Tibial nerve (tissue), 4 donors: ENCODE results near the gene PLCB3.

Experiments
- CTCF ChIP-seq, 5 experiments: fragments of 200-600 bp in 3 of 5; fragments of 450-650 bp in 2 of 5; sonication (generic) in 3 of 5; IDR thresholded peaks; one replicate each; pipeline ENCODE4 v1.5.1; 2016 to 2019; ENCODE audit warnings: antibody characterized with exemption in 5 of 5, mild to moderate bottlenecking in 3 of 5, moderate library complexity in 2 of 5
- EP300 ChIP-seq, 2 donors: sonication (generic); formaldehyde crosslinking; IDR thresholded peaks; one replicate each; pipeline ENCODE4 v1.6.1; 2017; ENCODE audit warnings: antibody characterized with exemption in 2 of 2, mild to moderate bottlenecking in 1 of 2

DNA sequence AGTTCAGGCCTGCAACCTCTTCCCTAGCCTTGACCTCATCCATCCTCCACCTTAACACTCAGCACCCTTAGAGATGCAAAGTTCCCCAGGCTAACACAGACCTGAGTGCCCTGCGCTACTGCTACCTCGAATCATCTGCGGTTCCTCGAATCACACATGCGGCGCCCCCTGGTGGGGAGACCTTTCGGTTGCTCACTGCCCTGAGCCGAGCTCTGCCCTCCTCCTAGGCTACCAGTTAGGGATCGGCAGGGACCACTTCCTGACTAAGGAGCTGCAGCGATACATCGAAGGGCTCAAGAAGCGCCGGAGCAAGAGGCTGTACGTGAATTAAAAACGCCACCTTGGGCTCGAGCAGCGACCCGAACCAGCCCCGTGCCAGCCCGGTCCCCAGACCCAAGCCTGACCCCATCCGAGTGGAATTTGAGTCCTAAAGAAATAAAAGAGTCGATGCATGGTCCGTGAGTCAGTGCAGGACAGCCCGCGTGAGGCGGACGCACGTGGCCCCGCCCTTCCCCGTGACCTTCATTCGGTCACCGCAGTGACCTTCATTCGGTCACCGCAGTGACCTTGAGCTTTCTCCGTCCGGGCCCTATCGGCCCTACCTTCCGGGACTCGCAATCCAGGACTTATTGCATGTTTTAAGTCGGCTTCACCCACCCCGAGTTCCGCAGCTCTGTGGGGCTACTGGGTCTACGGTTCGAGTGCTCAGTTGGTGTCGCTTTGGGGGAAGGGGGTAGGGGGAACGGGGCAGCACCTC is 53.2 kb downstream of the PLCB3 start:
- TF ChIP-seq EP300 (IDR thresholded peaks at IDR 0.05) (peak in 1 of 2 donors; percentile 31), CTCF (IDR thresholded peaks at IDR 0.05) (peak; percentile 81 to 93 (median 84))
